ENCODE data around the gene OVOL1.
A peak's percentile ranks its signal among the peaks of the same experiment; 100 is the strongest.
"Not testable (repeated sequence)": the region's sequence is repeated elsewhere in the genome, so short reads cannot be mapped to it uniquely, and the experiment has no call there.

Gene OVOL1

GRCh38 chr11:65786786-65787636, at the start of gene OVOL1:
Gene OVOL1 (plus strand): TSS chr11:65787063. CDS start chr11:65787374, 311 bp downstream.
- DNase-seq (ENCODE audit: low read depth), result no peak

GRCh38 chr11:65739022-65739421, 47.8 kb upstream of the OVOL1 start:
- DNase-seq (ENCODE audit: low read depth), result no peak

GRCh38 chr11:65741185-65741584, 45.7 kb upstream of the OVOL1 start:
- no peak for DNase-seq (ENCODE audit: low read depth)

GRCh38 chr11:65742353-65742752, 44.5 kb upstream of the OVOL1 start:
- no peak for DNase-seq (ENCODE audit: low read depth)

- DNase-seq (ENCODE audit: low read depth), result no peak
Measured at GRCh38 chr11:65743681-65744025, 43.2 kb upstream of the OVOL1 start.

- DNase-seq (ENCODE audit: low read depth), result no peak
Measured at GRCh38 chr11:65744026-65744698, 42.7 kb upstream of the OVOL1 start.

- DNase-seq (ENCODE audit: low read depth), result no peak
Measured at GRCh38 chr11:65744699-65745042, 42.2 kb upstream of the OVOL1 start.

GRCh38 chr11:65745049-65745448, 41.8 kb upstream of the OVOL1 start:
- DNase-seq (ENCODE audit: low read depth), result no peak

- not testable (repeated sequence) for DNase-seq (ENCODE audit: low read depth)
Measured at GRCh38 chr11:65762169-65762568, 24.7 kb upstream of the OVOL1 start.

- not testable (repeated sequence) for DNase-seq (ENCODE audit: low read depth)
Measured at GRCh38 chr11:65762816-65763215, 24.0 kb upstream of the OVOL1 start.

- DNase-seq (ENCODE audit: low read depth), result no peak
Measured at GRCh38 chr11:65764434-65764833, 22.4 kb upstream of the OVOL1 start.

GRCh38 chr11:65766535-65766934, 20.3 kb upstream of the OVOL1 start:
- peak; percentile 28 for DNase-seq (ENCODE audit: low read depth)

GRCh38 chr11:65767406-65767805, 19.5 kb upstream of the OVOL1 start:
- DNase-seq (ENCODE audit: low read depth), result no peak

GRCh38 chr11:65767806-65768205, 19.1 kb upstream of the OVOL1 start:
- DNase-seq (ENCODE audit: low read depth), result not testable (repeated sequence)

GRCh38 chr11:65770951-65771567, 15.8 kb upstream of the OVOL1 start:
- DNase-seq (ENCODE audit: low read depth), result no peak

GRCh38 chr11:65771589-65772112, 15.2 kb upstream of the OVOL1 start:
- DNase-seq (ENCODE audit: low read depth), result no peak

- no peak for DNase-seq (ENCODE audit: low read depth)
Measured at GRCh38 chr11:65773784-65774411, 13.0 kb upstream of the OVOL1 start.

GRCh38 chr11:65774525-65775306, 12.1 kb upstream of the OVOL1 start:
- DNase-seq (ENCODE audit: low read depth), result no peak

- DNase-seq (ENCODE audit: low read depth), result no peak
Measured at GRCh38 chr11:65776196-65776595, 10.7 kb upstream of the OVOL1 start.

GRCh38 chr11:65776710-65777141, 10.1 kb upstream of the OVOL1 start:
- no peak for DNase-seq (ENCODE audit: low read depth)

GRCh38 chr11:65777241-65777640, 9.6 kb upstream of the OVOL1 start:
- DNase-seq (ENCODE audit: low read depth), result no peak

All from HS-5 (cell line).